HG03460 (cell line): ENCODE results near the gene VTCN1.
"Not testable (repeated sequence)": the region's sequence is repeated elsewhere in the genome, so short reads cannot be mapped to it uniquely, and the experiment has no call there.

ENCODE experiments used
- ATAC-seq: cut with Tn5 transposase; IDR thresholded peaks from one replicate; pipeline ENCODE4 v1.9.1; 2021; ENCODE audit not compliant: unreplicated experiment

VTCN1 gene, protein sequence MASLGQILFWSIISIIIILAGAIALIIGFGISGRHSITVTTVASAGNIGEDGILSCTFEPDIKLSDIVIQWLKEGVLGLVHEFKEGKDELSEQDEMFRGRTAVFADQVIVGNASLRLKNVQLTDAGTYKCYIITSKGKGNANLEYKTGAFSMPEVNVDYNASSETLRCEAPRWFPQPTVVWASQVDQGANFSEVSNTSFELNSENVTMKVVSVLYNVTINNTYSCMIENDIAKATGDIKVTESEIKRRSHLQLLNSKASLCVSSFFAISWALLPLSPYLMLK

DNA sequence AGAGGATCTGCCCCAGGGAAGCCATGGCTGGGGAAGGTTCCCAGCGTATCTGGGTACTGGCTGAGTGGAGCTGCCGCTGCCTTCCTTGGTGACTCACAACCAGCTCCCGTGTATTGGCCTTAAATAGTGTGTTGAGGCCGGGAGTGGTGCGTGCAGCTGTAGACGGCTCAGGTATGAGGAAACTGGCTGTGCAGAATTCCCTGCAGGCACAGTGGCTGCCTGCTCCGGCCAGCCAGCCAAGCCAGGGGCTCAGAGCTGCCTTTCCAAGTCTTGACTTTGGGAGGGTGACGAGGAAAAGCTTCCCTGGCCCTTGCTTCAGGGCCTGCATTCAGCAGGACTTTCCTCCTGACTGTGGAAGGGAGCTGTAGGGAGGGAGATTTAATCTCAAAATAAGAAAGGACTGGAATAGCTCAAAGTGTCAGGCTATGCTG lies at the start of gene VTCN1:
Gene VTCN1 (minus strand): TSS at position 97 of the 431 bp plus-strand sequence. CDS start 72 bp downstream, at position 25.
- ATAC-seq: no peak

DNA sequence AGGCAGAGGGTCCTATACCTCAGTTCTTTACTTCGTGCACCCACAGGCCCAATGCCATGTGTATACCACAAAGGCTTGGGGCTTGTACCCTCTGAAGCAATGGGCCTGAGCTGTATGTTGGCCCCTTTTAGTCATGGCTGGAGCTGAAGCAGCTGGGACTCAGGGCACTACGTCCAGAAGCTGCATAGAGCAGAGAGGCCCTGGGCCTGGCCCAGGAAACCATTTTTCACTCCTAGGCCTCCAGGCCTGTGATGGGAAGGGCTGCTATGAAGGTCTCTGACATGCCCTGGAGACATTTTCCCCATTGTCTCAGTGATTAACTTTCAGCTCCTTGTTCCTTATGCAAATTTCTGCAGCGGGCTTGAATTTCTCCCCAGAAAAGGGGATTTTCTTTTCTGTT lies 48.1 kb upstream of the VTCN1 start:
- no peak for ATAC-seq

DNA sequence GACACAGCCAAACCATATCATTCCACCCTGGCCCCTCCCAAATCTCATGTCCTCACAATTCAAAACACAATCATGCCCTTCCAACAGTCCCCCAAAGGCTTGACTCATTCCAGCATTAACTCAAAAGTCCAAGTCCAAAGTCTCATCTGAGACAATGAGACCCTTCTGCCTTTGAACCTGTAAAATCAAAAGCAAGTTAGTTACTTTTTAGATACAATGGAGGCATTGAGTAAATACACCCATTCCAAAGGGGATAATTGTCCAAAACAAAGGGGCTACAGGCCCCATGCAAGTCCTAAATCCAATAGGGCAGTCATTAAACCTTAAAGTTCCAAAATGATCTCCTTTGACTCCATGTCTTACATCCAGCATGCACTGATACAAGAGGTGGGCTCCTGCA lies 47.3 kb upstream of the VTCN1 start:
- ATAC-seq: not testable (repeated sequence)

DNA sequence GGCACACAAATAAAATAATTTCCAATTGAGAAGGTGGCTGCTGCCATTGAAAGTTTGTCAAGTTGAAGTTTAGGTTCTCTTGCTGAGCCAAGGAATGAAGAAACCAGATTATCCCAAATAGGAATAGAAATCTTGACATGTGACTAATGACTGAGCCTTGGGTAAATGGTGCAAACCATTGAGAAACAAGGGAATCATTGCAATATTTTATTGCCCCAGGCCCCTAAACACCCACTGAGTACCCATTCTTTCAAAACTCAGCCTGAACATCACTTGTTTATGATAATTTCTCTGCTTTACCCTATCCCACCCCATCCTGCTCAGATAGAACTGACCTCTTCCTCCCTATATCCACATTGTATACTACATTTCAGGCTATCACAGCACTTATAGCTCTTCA lies 46.6 kb upstream of the VTCN1 start:
- no peak for ATAC-seq

DNA sequence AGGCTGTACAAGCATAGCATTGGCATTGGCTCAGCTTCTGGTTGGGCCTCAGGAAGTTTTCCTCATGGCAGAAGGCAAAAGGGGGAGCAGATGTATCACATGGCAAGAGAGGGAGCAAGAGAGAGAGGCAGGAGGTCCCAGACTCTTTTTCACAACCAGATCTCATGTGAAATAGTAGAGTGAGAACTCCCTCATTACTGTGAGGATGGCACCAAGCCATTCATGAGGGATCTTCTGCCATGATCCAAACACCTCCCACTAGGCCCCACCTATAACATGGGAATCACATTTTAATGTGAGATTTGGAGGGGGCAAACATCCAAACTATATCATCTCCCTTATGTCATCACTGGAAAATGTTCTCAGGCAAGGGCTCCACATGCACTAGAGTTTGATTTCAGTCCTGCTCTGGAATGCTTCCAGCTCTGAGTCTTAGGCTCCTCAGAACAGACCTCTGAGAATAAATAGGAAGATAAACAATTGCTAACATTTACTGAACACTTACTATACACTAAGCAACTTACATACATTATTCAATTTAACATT lies 39.4 kb upstream of the VTCN1 start:
- no peak for ATAC-seq

DNA sequence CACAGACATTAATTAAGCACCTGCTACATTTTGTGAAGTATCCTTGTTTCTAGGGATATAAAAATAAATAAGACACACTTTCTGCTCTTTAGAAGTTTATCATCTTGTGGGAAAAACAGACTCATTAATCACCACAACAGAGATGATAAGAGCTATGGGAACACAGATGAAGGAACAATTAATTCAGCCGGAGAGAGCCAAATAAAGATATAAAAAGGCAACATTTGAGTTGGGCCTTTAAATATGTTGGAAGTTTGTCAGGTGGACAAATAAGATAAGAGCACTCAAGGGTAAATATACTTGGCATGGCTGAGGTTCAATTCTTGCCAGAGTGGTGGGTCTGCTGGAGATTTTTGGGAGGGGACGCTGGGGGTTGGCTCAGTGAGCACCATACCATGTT lies 34.2 kb upstream of the VTCN1 start:
- no peak for ATAC-seq

DNA sequence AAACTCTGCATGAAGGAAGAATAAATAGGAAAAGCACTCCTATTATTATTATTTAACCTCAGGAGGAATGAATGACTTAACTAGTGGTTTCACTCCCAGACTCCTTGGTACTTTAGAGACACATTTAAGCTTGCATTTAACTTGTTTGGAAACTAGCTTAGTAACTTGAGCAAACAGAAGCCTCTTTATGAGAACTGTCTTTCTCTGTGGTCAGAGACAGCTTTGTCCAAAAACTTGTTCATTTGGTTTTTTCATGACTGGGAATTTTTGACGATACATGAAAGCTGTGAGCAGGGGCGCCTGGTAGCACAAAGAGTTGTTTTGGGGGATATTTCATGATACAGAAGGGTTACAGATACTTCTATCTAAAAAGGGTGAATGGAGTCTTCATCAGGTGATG lies 33.6 kb upstream of the VTCN1 start:
- no peak for ATAC-seq

DNA sequence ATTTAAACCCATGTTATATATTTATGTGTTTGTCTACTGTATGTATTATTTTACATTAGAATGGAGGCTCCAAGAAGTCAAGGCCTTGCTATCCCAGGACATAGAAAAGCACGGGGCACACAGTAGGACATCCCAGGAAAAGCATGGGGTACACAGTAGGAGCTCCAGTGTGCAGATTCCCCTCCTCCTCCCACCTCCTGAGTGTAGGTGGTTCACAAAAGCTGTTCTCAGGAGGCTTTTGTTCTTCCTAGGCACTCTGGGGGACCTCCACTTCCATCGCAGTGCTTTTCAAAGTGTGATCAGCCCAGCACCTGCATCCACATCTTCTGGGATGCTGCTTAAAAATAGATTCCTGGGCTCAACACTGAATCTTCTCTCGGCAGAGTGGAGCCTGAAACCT lies 30.8 kb upstream of the VTCN1 start:
- ATAC-seq: no peak

DNA sequence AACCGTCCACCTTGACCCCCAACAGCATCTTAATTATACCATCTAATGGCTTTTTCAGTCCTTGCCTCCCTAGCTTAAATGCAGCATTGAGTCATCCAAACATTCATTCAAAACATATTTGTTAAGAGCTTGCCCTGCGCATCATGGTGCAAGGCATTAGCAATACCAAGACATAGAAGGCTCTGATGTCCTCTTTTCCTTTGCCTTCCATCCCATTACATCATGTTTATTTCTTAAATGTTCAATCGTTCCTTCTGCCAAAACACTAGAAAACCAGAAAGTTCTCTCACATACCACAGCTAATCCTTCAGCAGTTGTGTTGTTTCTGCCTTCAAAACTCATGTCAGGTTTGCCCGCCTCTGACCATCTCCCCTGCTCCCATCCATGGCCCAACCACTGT lies 29.8 kb upstream of the VTCN1 start:
- no peak for ATAC-seq

DNA sequence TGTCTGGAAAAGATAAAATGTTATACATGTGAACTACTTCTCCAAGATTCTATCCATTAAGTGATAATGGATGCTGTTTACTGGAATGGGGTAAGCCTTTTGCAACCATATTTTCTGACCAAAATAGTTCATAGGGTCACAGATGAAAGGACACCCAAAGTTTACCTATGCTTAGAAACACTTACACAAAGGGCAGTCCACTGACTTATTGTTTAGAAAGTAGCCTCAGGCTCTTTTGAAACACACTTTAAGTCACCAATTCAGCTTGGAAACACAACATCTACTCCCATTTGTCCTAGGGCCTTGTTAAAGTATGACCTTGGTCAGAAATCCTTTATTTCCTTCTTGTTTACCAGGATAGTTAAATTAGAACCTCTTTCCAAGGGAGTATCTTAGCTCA lies 28.7 kb upstream of the VTCN1 start:
- no peak for ATAC-seq

DNA sequence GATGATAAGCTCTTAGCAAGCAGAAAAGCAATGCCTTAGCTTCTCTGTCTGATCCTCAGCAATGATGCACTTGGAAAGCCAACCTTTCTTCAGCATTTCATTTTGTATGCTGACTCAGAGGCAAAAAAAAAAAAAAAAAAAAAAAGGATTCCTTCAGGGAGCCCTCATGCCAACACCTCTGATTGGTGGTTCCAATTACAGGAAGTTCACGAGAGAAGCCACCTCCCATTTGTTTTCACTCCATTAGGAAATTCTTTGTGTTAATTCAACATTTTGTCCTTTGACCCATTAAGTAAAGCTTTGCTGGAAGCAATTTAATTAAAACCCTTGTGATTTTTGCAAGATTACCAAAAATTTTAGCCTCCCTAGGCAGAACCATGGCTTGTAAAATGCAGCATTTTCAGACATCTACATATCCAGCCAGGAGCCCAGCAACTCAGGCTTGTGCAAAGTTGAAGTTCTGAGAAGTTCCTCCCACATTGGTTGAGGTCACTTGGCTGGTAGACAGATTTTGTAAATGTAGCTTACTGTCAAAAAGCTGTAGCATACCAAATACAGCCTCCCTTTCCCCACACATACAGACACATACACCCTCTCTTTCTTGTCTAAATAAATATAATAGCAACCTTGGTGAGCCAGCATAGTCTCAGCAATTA lies 27.1 kb upstream of the VTCN1 start:
- ATAC-seq: no peak

DNA sequence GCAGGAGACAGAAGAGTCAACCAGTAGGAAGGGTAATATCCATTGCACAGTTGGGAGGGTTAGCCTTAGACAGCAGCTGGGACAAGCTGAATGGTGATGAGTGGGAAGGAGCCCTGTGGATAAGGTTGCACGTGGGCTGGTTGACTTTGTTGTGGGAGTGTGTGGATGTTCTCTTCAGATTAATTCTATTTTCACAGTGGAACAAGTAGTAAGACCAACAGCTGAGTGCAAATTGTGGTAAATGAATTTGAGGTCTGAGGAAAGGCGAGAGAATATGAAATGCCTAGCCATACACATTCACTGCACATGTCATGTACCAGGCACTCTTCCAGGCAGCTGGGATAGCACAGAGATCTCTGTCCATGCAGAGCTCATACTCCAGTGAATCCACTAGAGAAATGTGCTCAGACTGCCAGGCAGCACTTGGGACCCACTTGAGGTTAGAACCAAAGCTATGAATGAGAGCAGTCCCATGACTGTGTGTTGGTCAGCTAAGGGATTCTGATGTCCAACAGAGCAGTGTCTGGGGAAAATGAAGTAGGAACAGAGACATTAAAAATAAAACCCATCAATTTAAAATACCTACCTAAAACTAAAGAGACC lies 25.2 kb upstream of the VTCN1 start:
- ATAC-seq: no peak

DNA sequence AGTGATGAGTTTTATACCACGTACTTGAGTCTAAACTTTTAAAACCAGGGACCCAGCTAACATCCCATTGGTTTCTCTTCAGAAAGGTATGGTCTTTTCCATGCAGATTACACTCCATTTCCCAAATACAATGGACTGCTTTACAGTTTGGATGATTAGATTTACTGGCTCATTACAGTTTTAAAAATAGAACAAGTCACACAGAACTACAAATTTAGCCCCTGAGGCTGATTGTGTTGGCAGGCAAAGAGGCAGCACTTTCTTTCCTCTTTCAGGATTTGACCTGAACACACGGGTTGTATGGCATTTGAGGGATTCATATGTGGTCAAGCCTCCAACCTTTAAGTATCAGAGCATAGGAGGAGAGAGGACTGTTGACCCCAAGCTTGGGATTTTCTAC lies 21.8 kb upstream of the VTCN1 start:
- no peak for ATAC-seq

DNA sequence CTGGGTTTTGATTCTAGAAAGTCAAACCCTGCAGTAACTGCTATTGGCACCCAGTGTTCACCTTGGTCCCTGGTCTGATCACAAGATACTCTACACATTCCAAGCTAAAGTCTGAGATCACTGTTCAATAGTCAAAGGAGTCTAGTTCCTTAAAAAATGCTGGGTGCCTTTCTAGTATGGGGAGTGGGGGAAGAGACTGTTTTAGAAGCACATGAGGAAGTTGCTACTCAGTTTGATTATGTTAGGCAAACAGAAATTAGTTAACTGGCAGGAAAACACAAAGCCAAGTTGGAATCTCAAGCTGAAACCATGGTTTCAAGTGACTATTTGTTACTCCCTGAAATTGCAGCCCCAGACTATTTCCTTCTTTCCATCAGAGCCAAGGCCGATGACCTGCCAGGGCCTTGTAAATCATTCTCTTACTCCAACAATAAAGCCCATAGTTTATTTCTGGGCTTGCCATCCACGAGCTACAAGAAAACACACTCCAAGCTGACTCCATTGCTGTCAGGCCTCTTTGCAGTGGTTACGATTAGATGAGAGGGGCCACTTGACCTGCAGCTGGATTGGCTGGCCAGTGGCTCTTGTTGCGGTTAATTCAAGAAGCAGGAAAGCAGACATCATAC lies 21.1 kb upstream of the VTCN1 start:
- no peak for ATAC-seq

DNA sequence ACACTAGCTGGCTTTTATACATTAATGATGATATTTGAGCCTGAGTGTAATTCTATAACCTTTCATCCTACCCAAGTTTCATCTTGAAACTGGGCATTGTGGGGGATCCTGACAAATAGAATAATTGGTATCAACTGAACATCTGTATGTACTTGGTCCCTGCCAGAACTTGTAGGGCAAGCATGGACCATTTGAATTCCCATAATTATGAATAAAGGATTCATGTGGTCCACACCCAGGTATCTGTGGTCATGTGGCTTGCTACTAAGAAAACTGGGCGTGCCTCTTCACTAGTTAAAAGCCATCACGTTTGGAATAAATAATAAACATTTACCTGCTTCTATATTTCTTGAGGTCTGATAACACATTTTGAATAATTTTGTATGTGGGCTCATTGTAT lies 20.6 kb upstream of the VTCN1 start:
- ATAC-seq: no peak

DNA sequence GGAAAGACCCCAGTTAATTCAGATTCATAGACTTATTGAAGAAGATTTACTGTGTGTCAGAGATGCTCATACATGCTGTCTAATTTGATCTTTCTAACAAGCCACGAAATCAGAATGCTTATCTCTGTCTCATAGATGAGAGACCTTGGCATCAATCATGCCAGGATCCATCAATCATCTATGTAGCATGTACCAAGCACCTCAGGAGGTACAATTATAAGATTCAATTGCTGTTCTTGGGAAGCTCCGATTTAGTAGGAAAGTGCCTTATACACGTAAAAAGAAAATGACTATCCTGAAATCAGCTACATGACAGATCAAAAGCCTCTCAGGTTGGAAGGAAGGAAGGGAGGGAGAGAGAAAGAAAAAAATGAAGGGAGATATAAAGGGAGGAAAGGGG lies 18.5 kb upstream of the VTCN1 start:
- ATAC-seq: no peak

DNA sequence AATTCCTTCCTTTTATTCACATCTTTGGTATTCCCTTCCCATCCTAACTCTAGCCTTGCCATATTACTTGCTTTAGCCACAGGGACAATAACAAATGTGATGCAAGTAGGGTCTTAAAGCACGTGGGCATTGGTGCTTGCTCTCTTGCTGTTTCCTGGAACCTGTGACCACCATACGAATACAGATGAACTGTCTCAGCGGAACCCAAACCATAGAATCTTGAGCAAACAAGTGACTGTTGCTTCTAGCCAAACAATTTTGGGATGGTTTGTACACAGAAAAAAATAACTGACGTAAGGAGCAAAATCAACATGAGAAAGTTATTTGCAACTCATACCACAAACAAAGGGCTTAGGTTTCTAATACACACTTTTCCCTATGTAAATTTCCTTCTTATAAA lies 15.2 kb upstream of the VTCN1 start:
- no peak for ATAC-seq

DNA sequence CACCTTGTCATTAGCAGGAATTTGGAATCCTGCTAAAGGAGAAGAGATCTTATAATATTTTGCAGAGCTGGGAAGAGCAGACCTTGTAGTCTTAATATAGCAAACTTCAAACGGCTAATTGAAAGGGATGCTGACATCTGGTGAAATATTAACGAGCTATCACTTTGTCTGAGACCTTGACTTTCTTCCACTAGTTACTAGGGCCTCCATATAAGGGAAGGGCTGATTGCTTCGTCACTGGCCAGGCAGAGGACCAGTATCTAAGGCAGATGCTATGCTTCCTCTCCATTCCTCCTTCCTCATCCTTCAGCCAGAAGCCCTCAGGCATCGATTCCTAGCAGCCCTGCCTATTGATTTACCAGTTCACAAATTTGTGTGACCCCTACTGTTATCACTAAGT lies 6.0 kb upstream of the VTCN1 start:
- no peak for ATAC-seq

DNA sequence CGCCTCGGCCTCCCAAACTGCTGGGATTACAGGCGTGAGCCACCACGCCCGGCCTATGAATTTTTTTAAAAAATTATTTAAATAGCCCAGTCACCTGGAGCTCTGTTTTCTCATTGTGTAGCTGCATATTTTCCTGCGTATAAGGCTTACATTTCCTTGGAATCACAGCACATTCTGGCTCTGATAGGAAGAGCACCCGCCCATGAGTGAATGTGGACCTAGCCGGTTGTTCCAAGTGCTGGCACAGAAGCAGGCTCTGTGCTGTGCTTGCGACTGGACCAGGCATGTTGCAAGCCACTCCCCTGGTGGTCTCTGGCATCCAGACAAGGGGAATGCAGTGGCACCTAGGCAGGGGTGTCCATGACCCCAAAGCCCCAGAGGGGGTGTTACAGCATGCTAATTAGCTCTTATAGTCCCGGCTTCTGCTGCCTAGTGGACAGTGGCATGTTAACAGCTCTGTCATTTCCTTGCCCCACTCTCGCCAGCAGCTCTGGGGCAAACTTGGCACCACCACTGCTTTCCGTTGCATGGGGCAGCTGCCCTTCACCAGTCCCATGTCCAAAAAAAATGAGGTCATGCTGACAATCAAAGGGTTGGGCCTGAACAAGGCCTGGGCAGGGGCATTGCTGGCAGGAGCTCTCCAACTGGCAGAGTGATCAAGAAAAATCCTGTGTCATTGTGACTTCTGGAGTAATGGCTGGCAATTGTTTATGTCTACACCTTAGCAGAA lies 5.2 kb upstream of the VTCN1 start:
- no peak for ATAC-seq

DNA sequence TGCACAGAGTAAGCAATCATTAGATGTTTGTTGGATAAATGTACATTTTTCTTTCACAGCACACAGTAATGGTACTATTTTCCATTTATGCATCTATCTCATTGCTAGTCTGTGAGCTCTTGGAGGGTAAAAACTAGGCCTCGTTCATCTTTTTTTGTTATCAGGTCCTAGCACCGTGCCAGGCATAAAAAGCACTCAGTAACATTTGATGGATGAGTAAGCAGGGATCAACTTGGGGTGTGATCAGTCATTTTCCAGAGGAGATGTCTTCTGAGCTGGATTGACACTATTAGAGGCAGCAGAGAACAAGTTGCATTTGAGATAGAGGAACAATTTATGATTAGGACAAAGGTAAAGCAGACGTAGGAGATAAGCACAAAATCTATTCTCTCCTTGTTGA lies 4.3 kb upstream of the VTCN1 start:
- ATAC-seq: no peak

DNA sequence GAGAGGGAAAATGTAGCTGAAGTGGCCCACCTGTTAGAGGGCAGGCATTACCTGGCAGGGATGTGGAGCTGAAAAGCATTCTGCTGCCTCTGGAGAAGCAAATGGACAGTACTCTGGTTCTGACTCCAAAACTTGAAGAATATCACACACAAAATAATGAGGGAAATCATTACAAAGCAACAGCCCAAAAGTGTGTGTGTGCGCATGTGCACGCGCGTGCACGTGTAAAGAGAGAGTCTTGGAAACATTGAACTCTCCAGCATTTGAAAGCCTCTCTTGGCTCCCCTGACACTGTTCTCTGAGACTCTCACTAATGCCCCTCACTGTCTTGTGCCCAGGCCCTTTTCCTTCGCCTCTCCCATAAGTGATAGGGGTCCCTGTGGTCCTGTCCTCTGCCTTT lies 2.3 kb upstream of the VTCN1 start:
- ATAC-seq: no peak
